ENCODE data around the gene GRM5.
"Not testable (repeated sequence)": the region's sequence is repeated elsewhere in the genome, so short reads cannot be mapped to it uniquely, and the experiment has no call there.

Gene GRM5

DNA sequence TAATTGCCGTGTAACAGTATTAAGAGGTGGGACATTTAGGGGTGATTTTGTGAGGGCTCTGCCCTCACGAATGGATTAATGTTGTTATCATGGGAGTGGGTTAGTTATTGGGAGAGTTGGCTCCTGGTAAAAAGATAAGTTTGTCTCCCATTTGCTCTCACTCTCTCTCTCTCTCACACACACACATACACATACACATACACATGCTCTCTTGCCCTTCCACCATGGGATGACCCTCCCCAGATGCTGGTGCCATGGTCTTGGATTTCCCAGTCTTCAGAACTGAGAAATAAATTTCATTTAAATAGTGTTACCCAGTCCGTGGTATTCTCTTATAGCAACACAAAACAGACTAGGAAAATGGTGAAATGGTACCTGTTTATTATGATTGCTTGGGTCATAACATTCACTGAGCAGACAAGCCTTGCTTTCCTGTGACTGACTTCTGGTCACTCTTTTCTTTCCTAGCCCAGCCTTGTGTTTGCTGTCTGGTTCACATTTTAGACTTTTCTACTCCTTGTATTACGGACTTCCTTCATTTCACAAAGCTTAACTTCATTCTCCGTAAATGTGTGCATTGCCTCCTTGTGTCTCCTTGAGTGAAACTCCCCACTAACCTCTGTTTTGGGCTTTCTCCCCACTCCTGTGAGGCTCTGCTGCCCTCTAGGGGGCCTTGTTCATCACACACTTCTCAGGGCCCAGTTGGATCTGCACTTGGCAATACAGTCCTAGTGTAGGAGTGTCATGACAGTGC lies 521.7 kb downstream of the GRM5 start:
- peak; percentile 94 for DNase-seq (ENCODE audit: low read depth, low spot score)

DNA sequence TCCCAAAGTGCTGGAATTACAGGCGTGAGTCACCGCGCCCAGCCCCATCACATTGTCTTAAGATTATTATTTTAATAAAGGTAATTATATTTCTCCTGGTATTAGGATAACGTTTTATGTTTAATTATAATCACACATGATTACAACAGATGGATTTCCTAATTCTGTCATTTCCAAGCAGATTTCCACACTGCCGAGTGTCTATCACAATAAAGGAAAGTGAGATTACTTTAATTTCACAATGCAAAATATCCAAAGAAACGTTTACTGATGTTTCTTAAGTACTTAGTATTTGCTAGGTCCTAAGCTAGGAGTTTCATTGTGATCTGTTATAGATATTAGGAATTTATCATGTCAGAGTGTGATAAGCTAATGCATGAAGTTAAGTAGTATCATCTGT lies 524.8 kb downstream of the GRM5 start:
- no peak for DNase-seq (ENCODE audit: low read depth, low spot score)

DNA sequence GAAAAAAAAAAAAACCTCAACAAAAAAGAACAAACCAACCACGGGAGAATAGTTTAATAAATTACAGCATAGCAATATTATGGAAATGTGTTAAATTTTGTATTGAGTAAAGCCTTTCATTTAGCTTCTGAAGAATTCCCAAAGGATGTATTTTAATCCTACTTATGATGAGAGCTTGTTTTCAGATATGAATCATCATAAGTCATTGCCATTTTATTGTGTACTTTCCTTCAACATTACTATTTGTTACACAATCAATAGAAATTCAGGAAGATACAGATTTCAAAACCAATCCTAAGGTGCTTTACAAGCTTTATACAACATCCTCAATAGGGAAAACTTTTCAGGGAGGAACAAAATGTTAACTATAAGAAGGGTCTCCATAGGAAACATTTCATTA lies 527.7 kb downstream of the GRM5 start:
- no peak for DNase-seq (ENCODE audit: low read depth, low spot score)

DNA sequence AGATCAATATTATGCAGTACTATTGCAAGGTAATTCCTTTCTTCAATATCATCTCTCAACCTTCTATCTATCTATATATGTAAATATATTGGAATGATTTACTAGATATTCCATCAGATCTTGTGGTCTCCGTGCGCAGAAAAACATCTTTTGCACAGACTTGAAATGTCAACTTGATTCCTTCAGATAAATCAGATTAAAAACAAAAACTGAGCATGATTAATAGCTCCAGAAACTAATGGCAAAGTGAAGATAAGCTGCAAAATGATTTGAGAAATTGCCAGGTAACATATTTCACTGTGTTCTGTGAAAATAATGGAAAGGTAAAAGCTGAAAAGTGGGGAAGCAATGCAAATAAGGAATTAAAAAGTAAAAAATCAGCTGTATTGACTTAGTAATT lies 528.2 kb downstream of the GRM5 start:
- no peak for DNase-seq (ENCODE audit: low read depth, low spot score)

DNA sequence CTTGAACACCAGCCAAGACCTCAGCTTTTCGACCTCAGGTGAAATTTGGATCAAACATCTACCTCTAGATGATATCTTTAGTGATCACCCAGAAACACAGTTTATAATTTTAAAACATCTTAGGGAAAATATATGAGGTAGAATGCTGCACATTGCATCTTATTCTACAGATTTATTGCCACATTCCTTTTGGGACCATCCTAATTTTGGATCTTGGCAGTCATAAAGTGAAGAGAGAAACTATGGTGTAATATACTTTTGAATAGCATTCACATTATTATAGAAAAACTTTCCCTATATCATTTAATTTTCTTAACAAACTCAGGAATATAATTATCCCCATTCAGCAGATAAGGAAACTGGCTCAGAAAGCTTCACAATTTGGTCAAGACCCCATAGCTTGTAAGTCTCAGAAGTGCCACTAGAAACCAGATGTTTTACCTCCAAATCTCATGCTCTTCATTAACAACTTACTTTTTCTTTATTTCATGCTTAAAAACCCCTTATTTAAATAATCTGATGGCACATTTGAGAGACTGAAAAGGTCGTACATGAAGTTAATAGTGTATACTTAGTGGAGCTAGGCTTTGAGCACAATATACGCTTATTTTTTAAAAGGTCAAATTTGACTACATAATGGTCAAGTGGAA lies 529.0 kb downstream of the GRM5 start:
- DNase-seq (ENCODE audit: low read depth, low spot score): no peak

DNA sequence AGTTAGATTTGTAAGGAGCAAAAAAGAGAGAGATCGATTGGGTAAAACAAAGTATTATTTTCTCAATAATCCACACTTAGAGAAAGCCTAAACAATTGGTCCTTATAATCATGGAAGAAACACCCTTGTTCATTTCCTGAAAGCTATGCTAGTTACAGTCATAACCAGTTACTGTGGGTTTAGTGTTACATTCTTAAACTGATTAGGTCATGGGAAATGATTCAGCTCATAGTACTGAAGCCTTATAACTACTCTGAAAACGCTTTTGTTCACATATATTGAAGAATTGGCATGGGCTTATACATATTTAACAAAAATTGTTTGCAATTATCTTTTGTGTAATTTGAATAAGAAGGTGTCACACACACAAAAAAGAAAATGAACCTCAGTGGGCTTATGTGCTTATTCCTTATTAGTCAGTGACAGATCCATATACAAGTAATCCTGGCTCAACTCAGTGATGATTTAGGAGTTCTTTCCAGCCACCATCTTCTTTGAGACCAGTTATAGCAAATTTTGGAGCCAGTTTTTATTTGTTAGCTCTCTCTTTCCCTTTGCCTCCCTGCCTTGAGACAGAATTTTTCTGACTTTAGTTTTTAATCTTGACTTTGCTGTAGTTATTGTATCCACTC lies 529.8 kb downstream of the GRM5 start:
- peak; percentile 88 for DNase-seq (ENCODE audit: low read depth, low spot score)

DNA sequence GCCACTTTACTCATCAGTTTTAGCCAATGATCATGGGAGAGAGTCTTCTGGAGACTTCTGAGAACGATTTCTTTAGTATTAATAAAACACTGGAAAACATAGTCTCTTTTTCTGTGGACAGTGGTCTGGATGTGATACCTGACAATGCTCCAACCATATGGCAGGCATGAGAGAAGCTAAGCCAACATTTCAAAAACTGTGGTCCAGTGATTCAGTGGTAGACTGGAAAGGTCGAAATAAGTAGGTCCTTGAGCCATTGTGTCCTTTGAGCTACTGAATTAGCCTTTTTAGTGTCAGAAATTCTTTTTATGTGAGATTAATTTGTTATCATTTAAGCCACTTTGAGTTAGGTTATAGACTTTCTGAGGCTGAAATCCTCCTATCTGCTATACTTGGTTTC lies 530.5 kb downstream of the GRM5 start:
- DNase-seq (ENCODE audit: low read depth, low spot score): peak; percentile 40

DNA sequence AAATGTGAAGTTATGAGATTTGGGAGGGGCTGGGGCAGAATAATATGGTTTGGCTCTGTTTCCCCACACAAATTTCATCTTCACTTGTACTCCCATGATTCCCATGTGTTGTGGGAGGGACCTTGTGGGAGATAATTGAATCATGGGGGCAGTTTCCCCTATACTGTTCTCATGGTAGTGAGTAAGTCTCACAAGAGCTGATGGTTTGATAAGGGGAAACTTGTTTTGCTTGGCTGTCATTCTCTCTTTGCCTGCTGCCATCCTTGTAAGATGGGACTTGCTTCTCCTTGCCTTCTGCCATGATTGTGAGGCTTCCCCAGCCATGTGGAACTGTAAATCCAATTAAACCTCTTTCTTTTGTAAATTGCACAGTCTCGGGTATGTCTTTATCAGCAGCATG lies 531.1 kb downstream of the GRM5 start:
- DNase-seq (ENCODE audit: low read depth, low spot score): not testable (repeated sequence)

DNA sequence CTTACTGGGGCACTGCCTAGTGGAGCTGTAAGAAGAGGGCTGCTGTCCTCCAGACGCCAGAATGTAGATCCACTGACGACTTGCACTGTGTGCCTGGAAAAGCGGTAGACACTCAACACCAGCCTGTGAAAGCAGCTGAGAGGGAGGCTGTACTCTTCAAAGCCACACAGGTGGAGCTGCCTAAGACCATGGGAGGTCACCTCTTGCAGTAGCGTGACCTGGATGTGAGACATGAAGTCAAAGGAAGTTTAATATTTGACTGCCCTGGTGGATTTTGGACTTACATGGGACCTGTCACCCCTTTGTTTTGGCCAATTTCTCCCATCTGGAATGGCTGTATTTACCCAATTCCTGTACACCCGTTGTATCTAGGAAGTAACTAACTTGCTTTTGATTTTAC lies 531.6 kb downstream of the GRM5 start:
- no peak for DNase-seq (ENCODE audit: low read depth, low spot score)

DNA sequence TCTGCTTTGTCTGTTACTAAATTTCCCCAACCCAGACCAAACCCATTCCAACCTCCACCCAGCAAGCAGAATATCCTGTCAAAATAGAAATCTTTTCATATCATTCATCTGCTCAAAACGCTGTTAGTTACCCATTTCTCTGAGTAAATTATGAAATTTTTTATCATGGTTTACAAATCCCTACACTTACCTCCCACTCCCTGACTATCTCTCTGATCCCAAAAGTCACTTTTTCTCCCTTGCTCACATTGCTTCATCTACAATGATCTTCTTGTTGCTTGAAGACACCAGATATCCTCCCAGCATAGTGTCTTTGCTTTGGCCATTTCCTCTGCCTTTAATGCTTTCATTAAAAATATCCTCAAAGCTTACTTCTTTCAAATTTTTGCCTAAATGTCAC lies 532.8 kb downstream of the GRM5 start:
- DNase-seq (ENCODE audit: low read depth, low spot score): no peak

DNA sequence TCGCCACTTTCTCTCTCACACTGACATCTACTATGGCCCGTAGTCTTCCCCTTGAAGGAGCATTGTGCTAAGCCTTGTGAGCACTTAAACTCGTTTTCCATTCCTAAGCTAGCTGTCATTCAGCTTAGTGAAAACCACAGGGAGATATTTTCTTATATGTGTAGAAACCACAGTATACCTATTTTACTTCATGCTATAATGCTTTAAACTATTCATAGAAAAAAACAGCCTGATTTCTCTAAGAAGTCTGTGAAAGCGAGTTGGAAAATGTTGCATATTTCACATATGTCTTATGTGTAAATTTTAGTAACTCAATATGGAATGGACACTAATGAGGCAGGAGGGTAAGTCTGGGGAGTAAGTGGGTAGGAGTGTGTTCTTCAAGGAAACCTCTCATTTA lies 534.0 kb downstream of the GRM5 start:
- DNase-seq (ENCODE audit: low read depth, low spot score): peak; percentile 43

DNA sequence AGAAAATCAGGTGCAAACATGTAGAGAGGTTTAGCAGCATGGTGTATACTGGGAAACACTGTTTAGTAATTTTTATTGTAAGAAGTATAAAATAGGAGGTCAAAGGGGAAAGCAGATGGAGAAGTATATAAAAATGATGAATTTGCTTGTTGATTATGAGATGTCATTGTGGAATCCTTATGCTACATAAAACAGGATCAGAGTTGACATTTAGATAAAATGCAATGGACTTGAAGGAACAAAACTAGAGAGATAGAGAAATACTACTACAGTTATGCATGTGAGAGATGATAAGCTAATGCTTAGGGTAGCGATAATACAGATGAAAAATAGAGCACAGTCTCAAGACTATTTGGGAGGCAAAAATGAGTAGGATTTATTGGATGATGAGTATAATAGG lies 536.4 kb downstream of the GRM5 start:
- DNase-seq (ENCODE audit: low read depth, low spot score): no peak

DNA sequence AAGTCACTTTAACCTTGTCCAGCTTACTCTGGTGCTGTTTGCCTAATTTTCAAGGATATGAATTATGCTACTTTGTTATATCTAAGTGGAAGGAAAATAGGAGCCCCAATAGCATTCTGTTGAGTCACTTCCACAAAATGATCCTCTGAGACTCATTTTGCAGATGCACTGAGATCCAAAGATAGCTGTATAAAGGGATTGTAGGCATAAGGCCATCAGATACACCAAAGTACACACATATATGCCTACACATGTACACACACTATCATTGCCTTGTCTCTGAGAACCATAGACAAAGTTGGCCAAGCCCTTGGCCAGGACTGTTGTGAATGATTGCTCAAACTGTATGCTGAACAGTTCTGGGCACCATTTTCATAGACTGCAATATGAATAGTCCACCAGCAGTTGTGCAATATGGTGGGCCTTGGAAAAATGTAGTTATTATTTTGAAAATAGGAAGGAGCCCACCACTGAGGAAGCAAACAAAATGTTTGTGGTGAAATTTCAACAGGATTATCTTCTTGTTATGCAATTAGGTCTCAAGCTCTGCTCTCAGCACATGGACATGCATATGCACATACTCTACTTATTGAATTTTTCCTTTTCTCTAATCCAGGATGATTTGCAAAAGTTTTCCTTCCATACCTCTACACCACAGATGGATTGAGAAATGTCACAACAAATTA lies 542.3 kb downstream of the GRM5 start:
- no peak for DNase-seq (ENCODE audit: low read depth, low spot score)

DNA sequence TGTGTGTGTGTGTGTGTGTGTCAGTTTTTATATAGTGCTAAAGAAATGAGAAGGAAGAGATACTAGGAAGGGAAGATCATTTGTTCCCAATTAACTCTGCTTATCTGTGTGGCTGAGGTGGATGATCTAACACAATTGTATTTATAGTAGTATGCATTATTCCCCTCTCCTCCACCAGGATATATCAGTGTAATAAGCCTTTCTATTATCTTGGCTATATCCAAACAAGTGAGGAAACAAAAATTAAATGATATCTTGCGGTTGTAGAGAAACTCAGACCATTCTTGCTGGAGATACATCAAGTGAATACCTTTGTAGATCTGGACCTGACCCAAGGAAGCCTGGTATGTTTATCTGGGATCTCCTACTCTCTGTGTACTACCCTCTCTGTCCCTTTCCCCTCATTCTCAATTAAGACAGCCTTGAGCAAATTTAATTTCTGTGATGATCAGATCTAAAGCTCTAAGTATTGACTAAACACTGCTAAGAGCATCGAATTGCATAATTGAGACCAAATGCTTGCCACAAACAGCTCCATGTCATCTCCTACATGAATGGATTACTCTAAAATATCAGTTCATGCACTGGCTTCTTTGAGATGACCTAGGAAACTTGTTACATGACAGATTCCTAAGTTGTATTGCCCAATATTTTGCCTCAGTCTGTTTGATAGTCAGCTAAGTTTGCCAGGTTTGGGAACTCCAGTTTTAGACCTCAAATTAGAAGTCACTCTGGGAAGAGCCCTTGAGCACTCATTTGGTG lies 543.0 kb downstream of the GRM5 start:
- no peak for DNase-seq (ENCODE audit: low read depth, low spot score)

DNA sequence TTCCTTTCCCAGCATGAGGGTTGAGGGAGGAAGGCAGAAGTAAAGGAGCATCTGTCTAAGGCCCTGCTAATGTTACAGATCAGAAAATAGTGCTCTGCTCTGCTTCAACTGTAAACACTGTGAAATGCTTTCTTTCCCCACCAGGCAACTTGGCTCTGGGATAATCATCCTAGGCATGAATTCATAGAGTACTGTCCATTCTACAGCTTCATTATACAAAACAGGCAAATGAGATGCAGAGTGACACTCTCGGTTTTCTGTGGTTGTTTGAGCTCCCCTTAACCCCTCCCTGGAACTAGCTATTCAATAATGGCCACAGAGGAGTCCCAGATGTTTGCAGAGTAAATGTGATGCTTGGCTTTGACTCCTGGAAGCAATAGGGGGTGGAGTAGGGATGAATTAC lies 544.0 kb downstream of the GRM5 start:
- DNase-seq (ENCODE audit: low read depth, low spot score): no peak

DNA sequence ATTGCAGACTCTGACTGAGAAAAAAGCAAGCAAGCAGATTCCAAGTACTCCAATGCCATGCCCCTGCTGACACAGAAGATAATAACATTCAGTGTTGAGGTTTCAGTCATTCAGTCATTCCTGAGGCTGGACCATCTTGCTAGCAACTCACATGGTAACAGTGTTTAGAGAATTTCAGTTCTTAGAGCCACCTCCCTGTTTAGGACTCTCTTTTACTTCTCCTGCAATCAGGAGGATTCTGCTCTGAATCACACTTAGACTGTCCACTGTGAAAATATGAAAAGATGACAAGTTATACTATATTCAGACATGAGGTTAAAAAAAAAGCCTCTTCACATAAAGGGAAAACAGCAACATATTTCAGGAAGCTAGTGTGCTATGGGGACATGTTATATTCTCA lies 544.4 kb downstream of the GRM5 start:
- no peak for DNase-seq (ENCODE audit: low read depth, low spot score)

DNA sequence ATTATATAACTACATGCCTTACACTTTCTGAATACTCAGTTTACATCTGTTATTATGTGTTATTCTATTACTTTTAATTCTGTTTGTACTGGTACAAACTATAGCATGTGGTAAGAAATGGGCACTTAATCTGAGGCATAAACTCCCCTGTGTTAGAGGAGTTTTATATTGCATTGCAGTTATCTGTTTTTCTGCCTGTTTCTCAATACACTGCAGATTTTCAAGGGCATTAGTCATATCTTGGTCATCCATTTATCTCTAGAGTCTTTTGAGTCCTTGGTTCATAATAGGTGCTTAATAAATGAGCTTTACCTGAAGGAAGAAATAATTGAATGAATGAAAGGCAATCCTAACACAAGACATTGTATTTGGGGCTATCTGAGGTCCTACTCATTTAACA lies 545.4 kb downstream of the GRM5 start:
- no peak for DNase-seq (ENCODE audit: low read depth, low spot score)

DNA sequence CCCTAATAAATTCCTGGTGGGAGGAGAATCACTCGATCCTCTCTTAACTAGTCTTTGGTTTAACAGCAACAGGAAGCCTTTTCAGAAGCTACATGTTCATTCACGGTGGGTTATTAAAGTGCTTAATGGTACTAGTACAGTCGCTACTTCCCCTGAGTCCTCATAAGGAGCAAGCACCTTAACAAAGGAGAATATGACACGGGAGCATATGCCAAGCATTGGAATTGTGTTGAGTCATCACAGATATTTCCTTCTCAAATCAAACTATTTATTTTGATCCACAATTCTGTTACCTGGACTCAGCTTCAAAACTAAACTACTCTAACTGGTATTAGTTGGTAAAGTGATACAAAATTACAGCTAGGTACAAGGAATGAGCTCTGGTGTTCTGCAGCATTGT lies 550.8 kb downstream of the GRM5 start:
- DNase-seq (ENCODE audit: low read depth, low spot score): no peak

DNA sequence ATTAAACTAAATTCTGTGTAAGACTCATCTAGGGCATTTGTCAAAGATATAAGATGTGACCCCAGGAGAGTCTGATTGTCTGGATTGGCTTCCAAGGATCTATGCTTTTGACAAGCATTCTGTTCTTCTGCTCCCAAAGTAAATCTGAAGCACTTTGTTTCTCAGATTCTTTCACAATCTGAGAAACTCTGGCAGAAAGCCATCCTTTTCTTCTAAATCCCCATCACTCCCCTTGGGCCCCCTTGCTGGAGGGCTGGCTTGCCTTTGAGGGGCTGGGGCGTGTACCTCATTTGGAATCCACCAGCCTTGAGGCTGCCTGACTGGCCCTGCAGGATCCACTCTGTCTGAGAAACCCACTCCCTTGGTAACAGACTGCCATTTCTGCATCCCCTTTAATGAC lies 554.8 kb downstream of the GRM5 start:
- DNase-seq (ENCODE audit: low read depth, low spot score): no peak

DNA sequence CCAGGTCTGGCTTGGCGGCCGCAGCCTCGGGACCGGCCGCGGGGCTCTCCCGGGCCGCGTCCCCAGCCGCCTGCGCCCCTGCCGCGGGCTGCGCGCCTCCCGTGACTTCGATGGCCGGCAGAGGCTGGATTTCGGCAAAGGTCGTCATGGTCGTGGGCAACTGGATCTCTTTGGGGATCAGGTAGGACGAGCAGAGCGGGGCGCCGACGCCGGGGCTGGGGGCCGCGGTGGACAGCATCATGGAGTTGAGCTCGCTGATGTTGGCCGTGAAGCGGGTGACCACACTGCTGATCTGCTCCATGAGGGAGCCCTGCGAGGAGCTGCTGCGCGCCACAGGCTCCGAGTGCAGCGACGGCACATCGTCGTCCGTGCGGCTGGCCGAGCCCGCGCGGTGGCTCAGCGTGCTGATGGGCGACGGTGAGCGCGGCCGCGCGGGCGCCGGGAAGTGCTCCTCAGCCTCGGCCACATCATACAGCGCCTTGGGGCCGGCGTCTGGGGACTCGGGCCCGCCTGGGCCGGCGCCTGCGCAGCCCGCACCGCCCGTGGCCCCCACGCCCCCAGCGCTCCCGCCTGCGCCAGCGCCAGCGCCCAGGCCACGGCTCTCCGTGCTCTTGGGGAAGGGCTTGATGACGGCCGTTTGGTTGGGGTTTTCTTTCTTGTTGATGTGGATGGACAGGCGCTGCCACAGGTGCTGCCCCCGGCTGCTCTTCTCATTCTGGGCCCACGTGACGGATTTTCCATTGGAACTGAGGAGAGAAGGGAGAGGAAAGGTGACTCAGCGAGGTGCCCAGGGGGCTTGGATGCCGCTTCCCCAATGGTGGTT lies 556.8 kb downstream of the GRM5 start:
- peak; percentile 72 for DNase-seq (ENCODE audit: low read depth, low spot score)

DNA sequence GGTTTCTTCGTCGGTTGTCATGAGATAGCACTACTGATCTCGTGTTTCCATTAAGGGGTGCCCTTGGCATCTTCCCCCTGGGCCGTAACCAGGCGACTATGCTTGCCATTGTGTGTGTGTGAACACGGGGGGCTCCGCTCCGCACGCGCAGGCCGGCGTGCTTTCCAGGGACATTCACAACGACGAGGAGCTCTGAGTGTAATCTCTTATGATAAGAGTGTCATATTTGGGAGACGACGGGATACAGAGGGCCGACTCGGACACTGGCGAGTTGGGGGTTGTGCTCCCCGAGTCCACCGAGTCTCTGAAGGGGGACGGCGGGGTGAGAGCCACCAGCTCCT lies 557.4 kb downstream of the GRM5 start:
- peak; percentile 7 for DNase-seq (ENCODE audit: low read depth, low spot score)
